SK-N-SH (cell line): ENCODE measurements around the gene TSKS. TPM values are rescaled to one million over a fixed set of nuclear protein-coding genes. Genes with fewer than 3 reads are reported as not detected.
A peak's percentile ranks its signal among the peaks of the same experiment; 100 is the strongest.

Experiments
- CTCF ChIA-PET: fragments of 300-600, 350-600 bp; formaldehyde crosslinking; extraction: SDS; loops from one replicate; lab custom pipeline; 2021; lab: Yijun Ruan, JAX
- POLR2A ChIA-PET: fragments of 350-600 bp; sonication (Branson Sonifier 250); formaldehyde crosslinking; extraction: SDS; loops from one replicate; lab custom pipeline; 2020; ENCODE audit warnings: antibody characterized with exemption, inconsistent platforms; lab: Yijun Ruan, JAX
- DNase-seq: peaks from one replicate; pipeline ENCODE4 v3.0.0; 2012
- H2AFZ ChIP-seq: fragments of 200-600 bp; sonication (generic); 2 replicates; pipeline ENCODE4 v1.8.1; 2016; ENCODE audit warnings: antibody characterized with exemption, mild to moderate bottlenecking, low read depth
- H3F3A ChIP-seq: fragments of 200-600 bp; sonication (generic); replicated peaks from 2 replicates; pipeline ENCODE3; 2016; ENCODE audit warnings: antibody characterized with exemption, mild to moderate bottlenecking; ENCODE audit not compliant: insufficient read depth
- H3K27ac ChIP-seq, 2 experiments: fragments of 200-500 bp in 1 of 2; fragments of 200-600 bp in 1 of 2; sonication (Bioruptor generic) in 1 of 2; sonication (generic), shearing (Covaris generic) in 1 of 2; 2 replicates each; pipeline versions ENCODE4 v1.5.1 to v1.6.1; 2014 to 2016; ENCODE audit warnings: low read depth in 2 of 2, inconsistent platforms in 1 of 2, low read length in 1 of 2, mild to moderate bottlenecking in 1 of 2, mixed read lengths in 1 of 2
- H3K27me3 ChIP-seq: fragments of 200-600 bp; sonication (generic), shearing (Covaris generic); 2 replicates; pipeline ENCODE4 v1.6.1; 2016; ENCODE audit warnings: mixed run types; ENCODE audit not compliant: insufficient read depth
- H3K36me3 ChIP-seq, 2 experiments: fragments of 200-500 bp in 1 of 2; fragments of 200-600 bp in 1 of 2; sonication (Bioruptor generic) in 1 of 2; sonication (generic) in 1 of 2; replicated peaks in 1 of 2; 2 replicates each; pipeline versions ENCODE3 to v1.5.1; 2014 to 2016; ENCODE audit warnings: low read length in 1 of 2, mild to moderate bottlenecking in 1 of 2; ENCODE audit not compliant: insufficient read depth in 2 of 2, control insufficient read depth in 1 of 2
- H3K4me1 ChIP-seq, 2 experiments: fragments of 200-500 bp in 1 of 2; fragments of 200-600 bp in 1 of 2; sonication (Bioruptor generic) in 1 of 2; sonication (generic), shearing (Covaris generic) in 1 of 2; 2 replicates each; pipeline versions ENCODE4 v1.5.1 to v1.6.1; 2014 to 2016; ENCODE audit warnings: low read depth in 1 of 2, low read length in 1 of 2, mixed run types in 1 of 2; ENCODE audit not compliant: insufficient read depth in 2 of 2, control insufficient read depth in 1 of 2
- H3K4me2 ChIP-seq: fragments of 200-600 bp; sonication (generic), shearing (Covaris generic); 2 replicates; pipeline ENCODE4 v1.6.1; 2017; ENCODE audit warnings: mixed run types
- H3K4me3 ChIP-seq, 2 experiments: fragments of 200-500 bp in 1 of 2; fragments of 200-600 bp in 1 of 2; sonication (Bioruptor generic) in 1 of 2; sonication (generic), shearing (Covaris generic) in 1 of 2; 2 replicates each; pipeline versions ENCODE4 v1.5.1 to v1.8.1; 2014 to 2016; ENCODE audit warnings: low read depth in 2 of 2, inconsistent platforms in 1 of 2, low read length in 1 of 2, mild to moderate bottlenecking in 1 of 2, mixed read lengths in 1 of 2, moderate library complexity in 1 of 2
- H3K79me2 ChIP-seq: fragments of 200-600 bp; sonication (generic); 2 replicates; pipeline ENCODE4 v1.8.1; 2017; ENCODE audit warnings: mild to moderate bottlenecking; ENCODE audit not compliant: insufficient read depth
- H3K9ac ChIP-seq: fragments of 200-600 bp; sonication (generic); 2 replicates; pipeline ENCODE4 v1.6.1; 2017; ENCODE audit warnings: mixed run types
- H3K9me2 ChIP-seq: fragments of 200-600 bp; sonication (generic); 2 replicates; pipeline ENCODE4 v1.6.1; 2017; ENCODE audit warnings: mixed run types
- H3K9me3 ChIP-seq: fragments of 200-600 bp; sonication (generic); 2 replicates; pipeline ENCODE4 v1.6.1; 2017; ENCODE audit warnings: mixed run types, mild to moderate bottlenecking, moderate library complexity
- H4K20me1 ChIP-seq: fragments of 200-600 bp; sonication (generic); 2 replicates; pipeline ENCODE4 v1.6.1; 2017; ENCODE audit warnings: mild to moderate bottlenecking, mixed run types; ENCODE audit not compliant: insufficient read depth
- CTCF ChIP-seq: fragments of 200-600 bp; sonication (generic); IDR thresholded peaks from 2 replicates; pipeline ENCODE4 v1.6.1; 2017; ENCODE audit warnings: antibody characterized with exemption, mild to moderate bottlenecking, moderate library complexity
- ELF1 ChIP-seq: IDR thresholded peaks from 2 replicates; pipeline ENCODE4 v1.4.0; 2012
- EZH2phosphoT487 ChIP-seq: fragments of 200-600 bp; sonication (generic); IDR thresholded peaks from 2 replicates; pipeline ENCODE4 v1.6.1; 2017; ENCODE audit warnings: low read depth, mixed run types, mild to moderate bottlenecking, antibody characterized with exemption, moderate library complexity, borderline replicate concordance
- FOSL2 ChIP-seq: IDR thresholded peaks from 2 replicates; pipeline ENCODE4 v1.4.0; 2012; ENCODE audit warnings: low read depth, mild to moderate bottlenecking, moderate library complexity, borderline replicate concordance
- FOXM1 ChIP-seq: IDR thresholded peaks from 2 replicates; pipeline ENCODE4 v1.4.0; 2012; ENCODE audit warnings: low read depth, mild to moderate bottlenecking
- GABPA ChIP-seq: IDR thresholded peaks from 2 replicates; pipeline ENCODE4 v1.4.0; 2012; ENCODE audit warnings: low read depth, mild to moderate bottlenecking
- MXI1 ChIP-seq: IDR thresholded peaks from 2 replicates; pipeline ENCODE4 v1.6.1; 2012; ENCODE audit warnings: mild to moderate bottlenecking, low read depth, low read length, improper control_type of control experiment
- NFIC ChIP-seq: IDR thresholded peaks from 2 replicates; pipeline ENCODE4 v1.4.0; 2012; ENCODE audit warnings: borderline replicate concordance
- POLR2AphosphoS5 ChIP-seq: IDR thresholded peaks from 2 replicates; pipeline ENCODE4 v1.6.1; 2012; ENCODE audit warnings: low read depth, low read length
- RCOR1 ChIP-seq: fragments of 150-350 bp; IDR thresholded peaks from 2 replicates; pipeline ENCODE4 v1.6.1; 2017; ENCODE audit warnings: antibody characterized with exemption, low read length
- RFX5 ChIP-seq: IDR thresholded peaks from 2 replicates; pipeline ENCODE4 v1.6.1; 2012; ENCODE audit warnings: mild to moderate bottlenecking, improper control_type of control experiment, low read length
- RXRA ChIP-seq: IDR thresholded peaks from 2 replicates; pipeline ENCODE4 v1.4.0; 2012; ENCODE audit warnings: low read depth, mild to moderate bottlenecking, borderline replicate concordance
- SIN3A ChIP-seq: IDR thresholded peaks from 2 replicates; pipeline ENCODE4 v1.6.1; 2012; ENCODE audit warnings: low read depth, mild to moderate bottlenecking, low read length, moderate library complexity, borderline replicate concordance
- SMC3 ChIP-seq: IDR thresholded peaks from 2 replicates; pipeline ENCODE4 v1.6.1; 2012; ENCODE audit warnings: low read depth, low read length, improper control_type of control experiment
- TAF1 ChIP-seq: IDR thresholded peaks from 2 replicates; pipeline ENCODE4 v1.6.1; 2012; ENCODE audit warnings: low read depth, mild to moderate bottlenecking, low read length, moderate library complexity, borderline replicate concordance
- TCF12 ChIP-seq: IDR thresholded peaks from 2 replicates; pipeline ENCODE4 v1.4.0; 2012
- ZBTB33 ChIP-seq: IDR thresholded peaks from 2 replicates; pipeline ENCODE4 v1.4.0; 2012; ENCODE audit warnings: low read depth, borderline replicate concordance
- WGBS: methylation state at CpG from one replicate; pipeline ENCODE4 v1.1.6; 2017; ENCODE audit warnings: low lambda C conversion rate; 5-methylcytosine and 5-hydroxymethylcytosine counted together
- polyA plus RNA-seq, 3 experiments: library from polyadenylated mRNA; depleted of rRNA; stranded (reverse); fragments of >200 nt; gene quantifications; 2 replicates each; pipeline ENCODE4 v1.2.3, GENCODE V29; 2012
- TF ChIP-seq, protein P1 (sequence below): fragments of 150-350 bp; IDR thresholded peaks from 2 replicates; pipeline ENCODE4 v1.6.1; 2016; ENCODE audit warnings: mild to moderate bottlenecking, low read depth, low read length
- TF ChIP-seq, protein P2 (sequence below): fragments of 150-350 bp; IDR thresholded peaks from 2 replicates; pipeline ENCODE4 v1.6.1; 2017; ENCODE audit warnings: antibody characterized with exemption, low read length, low read depth, borderline replicate concordance

TSKS gene
- polyA plus RNA-seq, 1 of the 3 experiments (the other 2 are of a cell fraction): not detected

- TF ChIP-seq, protein P1, sequence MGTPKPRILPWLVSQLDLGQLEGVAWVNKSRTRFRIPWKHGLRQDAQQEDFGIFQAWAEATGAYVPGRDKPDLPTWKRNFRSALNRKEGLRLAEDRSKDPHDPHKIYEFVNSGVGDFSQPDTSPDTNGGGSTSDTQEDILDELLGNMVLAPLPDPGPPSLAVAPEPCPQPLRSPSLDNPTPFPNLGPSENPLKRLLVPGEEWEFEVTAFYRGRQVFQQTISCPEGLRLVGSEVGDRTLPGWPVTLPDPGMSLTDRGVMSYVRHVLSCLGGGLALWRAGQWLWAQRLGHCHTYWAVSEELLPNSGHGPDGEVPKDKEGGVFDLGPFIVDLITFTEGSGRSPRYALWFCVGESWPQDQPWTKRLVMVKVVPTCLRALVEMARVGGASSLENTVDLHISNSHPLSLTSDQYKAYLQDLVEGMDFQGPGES: no peak
- TF ChIP-seq EZH2phosphoT487 (no peak), SIN3A (no peak), NFIC (no peak), SMC3 (no peak), ELF1 (no peak), CTCF (no peak), RXRA (no peak), FOXM1 (no peak)
Observed at GRCh38 chr19:49691243-49692146, 71.6 kb downstream of the TSKS start (continued).

DNA sequence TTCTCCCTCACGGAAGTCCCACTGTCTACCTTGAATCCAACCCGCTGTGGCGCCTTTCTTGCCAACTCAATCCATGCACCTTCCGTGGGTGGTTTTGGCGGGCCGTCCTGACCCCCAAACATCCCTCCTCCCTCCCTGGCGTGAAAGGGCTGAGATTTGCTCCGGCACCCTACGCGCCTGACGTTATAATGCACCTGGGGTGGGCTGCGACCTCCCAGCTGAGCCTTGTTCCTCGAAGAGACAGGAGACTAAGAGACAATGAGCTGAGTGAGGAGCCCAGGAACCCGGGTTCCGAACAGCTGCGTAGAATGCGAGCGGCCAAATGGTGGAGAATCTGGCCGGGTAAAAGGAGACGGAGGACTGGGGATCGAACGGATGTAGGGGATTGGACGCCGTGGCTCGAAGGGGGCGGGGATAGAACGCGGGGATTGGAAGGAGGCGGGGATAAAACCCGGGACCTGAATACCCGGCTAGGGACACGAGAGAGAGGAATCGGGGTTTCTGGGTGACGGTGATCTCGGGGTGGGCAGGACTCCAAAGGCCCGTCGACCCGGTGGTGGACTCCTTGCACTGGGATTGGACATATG lies 72.4 kb downstream of the TSKS start, which contains the start of gene CPT1C:
CPT1C (plus strand) TSS at position 461 of the 587 bp plus-strand sequence. CDS start 1,137 bp downstream, outside the sequence.
- Histone ChIP-seq H3K4me3 (peak within 1 kb of the TSS; percentile 77 to 81), H3F3A (peaks cover 15% of the 10 kb centered on the region), H4K20me1 (no peaks in the 10 kb centered on the region), H3K27me3 (no peaks in the 10 kb centered on the region), H3K9me2 (no peaks in the 10 kb centered on the region), H3K4me2 (peak within 1 kb of the TSS; percentile 95), H2AFZ (peak within 1 kb of the TSS; percentile 81), H3K27ac (peak within 1 kb of the TSS; percentile 60 to 95), H3K36me3 (peaks cover 13 to 26% of the 10 kb centered on the region in 2 experiments), H3K4me1 (peaks cover 6 to 28% of the 10 kb centered on the region in 2 experiments; a peak in 2 of 4 replicates), H3K9me3 (no peaks in the 10 kb centered on the region), H3K9ac (peak within 1 kb of the TSS; percentile 71), H3K79me2 (peaks cover 27% of the 10 kb centered on the region)
- CTCF ChIA-PET: interaction anchor here (0.6 to 8.0 kb wide), 11 partner anchors 10 to 122 kb away, joined by 3 to 75 read pairs (median 4); partner anchors contain the start of genes BCL2L12, FUZ, IRF3 and PRMT1
- POLR2A ChIA-PET: interaction anchor here (0.6 to 3.2 kb wide), 4 partner anchors 14 to 174 kb away, joined by 3 to 11 read pairs (median 5); partner anchors contain the start of gene PRMT1
- DNase-seq: peak; percentile 96
- 29% methylated on average over 38 of the region's 38 CpGs for WGBS
- TF ChIP-seq MXI1 (peak; percentile 60), TAF1 (peak; percentile 96), ELF1 (0 out of 2 replicates have a peak, but pooled peaks have one; percentile 25), ZBTB33 (no peak), POLR2AphosphoS5 (peak; percentile 98), FOSL2 (no peak), RCOR1 (no peak), EZH2phosphoT487 (no peak), FOXM1 (no peak), TCF12 (peak; percentile 19; the same call in 1 of the 2 replicates), RFX5 (no peak), GABPA (no peak; the same call in 1 of the 2 replicates)
- TF ChIP-seq, protein P2, sequence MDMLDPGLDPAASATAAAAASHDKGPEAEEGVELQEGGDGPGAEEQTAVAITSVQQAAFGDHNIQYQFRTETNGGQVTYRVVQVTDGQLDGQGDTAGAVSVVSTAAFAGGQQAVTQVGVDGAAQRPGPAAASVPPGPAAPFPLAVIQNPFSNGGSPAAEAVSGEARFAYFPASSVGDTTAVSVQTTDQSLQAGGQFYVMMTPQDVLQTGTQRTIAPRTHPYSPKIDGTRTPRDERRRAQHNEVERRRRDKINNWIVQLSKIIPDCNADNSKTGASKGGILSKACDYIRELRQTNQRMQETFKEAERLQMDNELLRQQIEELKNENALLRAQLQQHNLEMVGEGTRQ: no peak
